ENCODE data around the gene UQCRC1.

UQCRC1 gene

DNA sequence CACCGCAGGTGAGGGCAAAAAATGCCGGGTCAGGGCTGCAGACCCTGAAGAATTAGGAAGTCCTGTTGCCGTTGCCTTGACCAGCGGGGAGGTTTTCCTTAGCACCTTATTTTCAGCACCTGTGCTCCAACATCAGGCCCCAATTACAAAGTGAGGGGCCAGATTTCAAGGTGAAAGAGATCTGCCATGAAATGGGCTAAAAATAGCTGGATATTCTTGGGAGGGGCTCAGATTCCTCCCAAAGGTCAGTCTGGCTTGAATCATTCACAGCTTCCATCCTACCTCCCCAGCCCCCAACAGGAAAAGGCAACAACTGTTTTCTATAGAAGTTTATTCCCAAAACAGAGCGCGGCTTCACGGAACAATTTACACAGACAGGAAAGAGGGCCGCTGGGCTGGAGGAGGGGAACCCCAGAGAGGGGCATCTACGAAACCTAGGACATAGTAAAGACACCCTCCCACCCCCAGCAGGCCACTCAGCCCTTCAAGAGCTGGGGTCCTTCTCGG lies 26.8 kb upstream of the UQCRC1 start:
- no peaks in the 10 kb centered on the region for H3K4me1 ChIP-seq
- no peak for DNase-seq
- H3K4me3 ChIP-seq (ENCODE audit: low read depth, low read length): no peak overlapping the region; the same call in 1 of the 2 replicates
- TF ChIP-seq, protein P1, sequence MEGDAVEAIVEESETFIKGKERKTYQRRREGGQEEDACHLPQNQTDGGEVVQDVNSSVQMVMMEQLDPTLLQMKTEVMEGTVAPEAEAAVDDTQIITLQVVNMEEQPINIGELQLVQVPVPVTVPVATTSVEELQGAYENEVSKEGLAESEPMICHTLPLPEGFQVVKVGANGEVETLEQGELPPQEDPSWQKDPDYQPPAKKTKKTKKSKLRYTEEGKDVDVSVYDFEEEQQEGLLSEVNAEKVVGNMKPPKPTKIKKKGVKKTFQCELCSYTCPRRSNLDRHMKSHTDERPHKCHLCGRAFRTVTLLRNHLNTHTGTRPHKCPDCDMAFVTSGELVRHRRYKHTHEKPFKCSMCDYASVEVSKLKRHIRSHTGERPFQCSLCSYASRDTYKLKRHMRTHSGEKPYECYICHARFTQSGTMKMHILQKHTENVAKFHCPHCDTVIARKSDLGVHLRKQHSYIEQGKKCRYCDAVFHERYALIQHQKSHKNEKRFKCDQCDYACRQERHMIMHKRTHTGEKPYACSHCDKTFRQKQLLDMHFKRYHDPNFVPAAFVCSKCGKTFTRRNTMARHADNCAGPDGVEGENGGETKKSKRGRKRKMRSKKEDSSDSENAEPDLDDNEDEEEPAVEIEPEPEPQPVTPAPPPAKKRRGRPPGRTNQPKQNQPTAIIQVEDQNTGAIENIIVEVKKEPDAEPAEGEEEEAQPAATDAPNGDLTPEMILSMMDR (IDR thresholded peaks at IDR 0.05; ENCODE audit: low read depth, low read length): no peak
- peaks cover 4% of the 10 kb centered on the region for H3K36me3 ChIP-seq
- H3K9me3 ChIP-seq: no peaks in the 10 kb centered on the region
- H3K27me3 ChIP-seq: no peaks in the 10 kb centered on the region

DNA sequence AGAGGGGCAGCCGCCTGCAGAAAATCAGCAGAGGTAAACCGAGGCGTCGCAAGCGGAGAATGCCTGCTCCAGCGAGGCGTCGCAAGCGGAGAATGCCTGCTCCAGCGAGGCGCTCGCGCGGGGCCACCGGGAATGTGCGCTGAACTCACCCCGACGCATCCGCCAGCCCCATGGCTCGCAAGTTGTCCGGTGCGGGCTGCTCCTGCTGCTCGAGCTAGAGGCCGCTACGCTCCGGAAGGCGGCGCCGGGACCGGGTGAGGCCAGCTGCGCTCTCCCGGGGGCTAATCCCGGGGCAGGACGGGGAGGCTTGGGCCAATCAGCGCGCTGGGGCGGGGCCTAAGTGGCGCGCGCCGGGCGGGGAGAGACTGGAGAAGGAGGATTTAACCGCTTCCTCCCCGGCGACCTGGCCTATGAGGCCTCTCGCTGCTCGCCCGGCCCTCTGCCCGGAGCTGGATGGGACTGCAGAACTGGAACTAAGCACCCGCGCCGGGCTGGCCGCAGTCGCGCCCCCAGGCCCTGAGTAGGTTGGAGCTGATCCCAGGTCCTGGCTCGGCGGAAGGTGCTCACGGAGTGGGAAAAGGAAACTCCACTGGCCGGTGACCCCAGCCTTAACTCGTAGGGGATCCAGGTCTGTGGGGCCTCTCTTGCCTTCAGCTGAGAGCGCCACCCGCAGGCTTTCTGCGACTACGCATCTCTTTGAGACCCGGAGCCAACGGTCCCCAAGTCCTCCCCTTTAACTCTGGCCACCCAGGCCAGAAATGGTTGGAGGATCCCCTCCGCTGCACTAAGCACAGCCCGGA lies 26.0 kb upstream of the UQCRC1 start, which contains the start of gene SLC26A6:
Gene SLC26A6 (minus strand): TSS at position 240 of the 800 bp plus-strand sequence. CDS start 68 bp downstream, at position 172.
- H3K4me1 ChIP-seq: no peaks in the 10 kb centered on the region
- H3K27me3 ChIP-seq: no peaks in the 10 kb centered on the region
- H3K4me3 ChIP-seq (ENCODE audit: low read depth, low read length): peak within 1 kb of the TSS; percentile 65
- DNase-seq: peak; percentile 95
- H3K36me3 ChIP-seq: peaks cover 4% of the 10 kb centered on the region
- H3K9me3 ChIP-seq: no peaks in the 10 kb centered on the region
- TF ChIP-seq, protein P1 (IDR thresholded peaks at IDR 0.05; ENCODE audit: low read depth, low read length): peak; percentile 46

DNA sequence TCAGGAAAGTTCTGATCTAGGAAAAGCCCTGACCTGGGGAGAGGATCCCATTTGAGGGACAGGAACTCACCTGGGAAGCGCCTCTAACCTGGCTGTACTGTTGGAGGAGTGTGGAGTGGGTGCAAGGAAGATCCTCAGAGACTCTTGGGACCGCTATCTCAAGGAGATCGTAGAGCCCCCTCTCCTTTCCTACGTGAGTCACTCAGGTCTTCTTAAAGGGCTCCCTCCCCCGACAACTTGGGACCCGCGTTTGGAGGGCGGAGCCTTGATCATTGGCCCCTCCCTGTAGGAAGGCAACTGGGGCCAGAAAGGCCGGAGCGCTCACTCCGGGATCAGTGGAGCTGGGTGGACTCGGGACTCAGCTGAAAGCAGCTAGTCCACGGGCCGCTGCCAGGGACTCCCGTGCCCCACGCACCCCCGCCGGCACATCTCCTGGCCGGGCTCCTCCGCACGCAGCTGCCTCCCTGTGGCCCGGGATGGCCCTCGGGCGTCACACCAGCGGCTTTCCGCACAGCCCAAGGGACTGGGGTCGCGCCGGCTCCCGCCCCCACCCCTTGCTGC lies 25.3 kb upstream of the UQCRC1 start:
- Histone ChIP-seq H3K4me1 (no peaks in the 10 kb centered on the region), H3K36me3 (peaks cover 4% of the 10 kb centered on the region), H3K4me3 (ENCODE audit: low read depth, low read length) (peak overlapping the region; percentile 65), H3K27me3 (no peaks in the 10 kb centered on the region), H3K9me3 (no peaks in the 10 kb centered on the region)
- DNase-seq: peak; percentile 46
- TF ChIP-seq, protein P1 (IDR thresholded peaks at IDR 0.05; ENCODE audit: low read depth, low read length): no peak

DNA sequence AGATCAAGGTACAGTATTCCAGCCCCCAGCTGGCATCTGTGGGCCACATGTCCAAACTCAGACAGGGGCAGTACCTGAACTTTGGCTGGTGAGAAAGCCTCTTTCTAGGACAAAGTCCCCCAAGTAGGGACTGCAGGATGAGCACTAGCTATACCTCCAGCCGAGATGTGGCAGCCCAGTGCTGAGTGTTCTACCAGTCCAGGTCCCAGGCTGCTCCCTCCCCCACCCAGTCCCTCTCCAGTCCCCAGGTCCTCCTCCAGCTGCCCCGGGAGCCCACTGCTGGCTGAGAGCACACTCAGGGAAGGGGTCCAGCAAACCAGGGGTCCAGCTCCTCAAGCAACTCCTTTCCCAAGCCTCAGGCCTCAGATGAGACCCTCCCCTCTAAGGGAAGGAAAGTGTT lies 24.3 kb upstream of the UQCRC1 start:
- Histone ChIP-seq H3K9me3 (no peaks in the 10 kb centered on the region), H3K4me1 (no peaks in the 10 kb centered on the region), H3K4me3 (ENCODE audit: low read depth, low read length) (no peak overlapping the region), H3K27me3 (no peaks in the 10 kb centered on the region), H3K36me3 (no peaks in the 10 kb centered on the region)
- DNase-seq: no peak
- TF ChIP-seq, protein P1 (IDR thresholded peaks at IDR 0.05; ENCODE audit: low read depth, low read length): no peak

DNA sequence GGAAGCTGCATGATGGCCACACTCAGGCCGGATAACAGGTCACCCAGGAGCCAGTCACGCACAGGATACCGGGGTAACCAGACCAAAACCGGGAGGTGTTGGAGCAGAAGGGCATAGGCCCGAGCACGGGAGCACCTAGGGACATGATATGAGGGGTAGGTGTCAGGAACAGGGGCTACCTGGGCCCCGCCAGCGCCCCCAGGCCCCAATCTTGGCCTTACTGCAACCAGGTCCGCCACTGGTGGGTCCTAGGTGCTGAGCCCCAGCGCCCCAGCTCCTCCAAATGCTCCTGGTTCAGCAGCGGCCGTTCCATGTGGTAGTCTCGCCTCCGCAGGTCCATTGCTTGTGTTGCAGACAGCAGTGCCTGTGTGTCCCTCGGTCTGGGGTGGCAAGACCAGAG lies 23.8 kb upstream of the UQCRC1 start:
- Histone ChIP-seq H3K36me3 (no peaks in the 10 kb centered on the region), H3K4me1 (no peaks in the 10 kb centered on the region)
- TF ChIP-seq, protein P1 (IDR thresholded peaks at IDR 0.05; ENCODE audit: low read depth, low read length): no peak

More for the DNA sequence above, 23.8 kb upstream of the UQCRC1 start:
- no peaks in the 10 kb centered on the region for H3K9me3 ChIP-seq
- no peaks in the 10 kb centered on the region for H3K27me3 ChIP-seq
- no peak for DNase-seq
- H3K4me3 ChIP-seq (ENCODE audit: low read depth, low read length): no peak overlapping the region
